ENCODE results near the gene NAA40. TPM values are rescaled to one million over a fixed set of nuclear protein-coding genes. Genes with fewer than 3 reads are reported as not detected.

NAA40 gene
- total RNA-seq, 2 donors from 2014 or later, result 16.6 to 19.3 TPM

DNA sequence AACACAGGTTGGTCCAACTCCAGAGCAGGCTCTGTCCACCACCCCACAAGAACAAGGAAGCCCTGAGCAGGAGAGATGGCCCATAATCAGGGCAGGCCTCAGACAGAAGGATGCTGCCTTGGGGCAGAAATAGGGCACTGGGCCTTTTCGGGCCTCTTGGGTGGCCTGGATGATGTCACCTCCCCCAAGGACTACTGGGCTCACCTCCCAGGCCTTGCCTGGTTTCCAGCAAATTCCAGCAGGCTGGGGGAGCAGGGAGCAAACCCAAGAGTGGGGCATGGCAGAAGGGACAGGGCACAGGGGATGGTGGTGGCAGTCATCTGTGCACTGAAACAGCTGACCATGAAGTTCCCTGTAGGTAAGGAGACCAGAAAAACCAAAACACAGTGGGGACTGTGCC is 5.3 kb upstream of the NAA40 start:
- ATAC-seq (no peak), DNase-seq (no peak)
- Mint-ChIP-seq H3K36me3 (ENCODE audit: low read depth) (no peaks in the 10 kb centered on the region), H3K27me3 (no peaks in the 10 kb centered on the region), H3K27ac (no peak overlapping the region), H3K4me3 (no peak overlapping the region), H3K4me1 (peaks cover 10% of the 10 kb centered on the region)
- H3K9me3 ChIP-seq (ENCODE audit: control insufficient read depth, low read length, poor library complexity, severe bottlenecking), result no peaks in the 10 kb centered on the region

DNA sequence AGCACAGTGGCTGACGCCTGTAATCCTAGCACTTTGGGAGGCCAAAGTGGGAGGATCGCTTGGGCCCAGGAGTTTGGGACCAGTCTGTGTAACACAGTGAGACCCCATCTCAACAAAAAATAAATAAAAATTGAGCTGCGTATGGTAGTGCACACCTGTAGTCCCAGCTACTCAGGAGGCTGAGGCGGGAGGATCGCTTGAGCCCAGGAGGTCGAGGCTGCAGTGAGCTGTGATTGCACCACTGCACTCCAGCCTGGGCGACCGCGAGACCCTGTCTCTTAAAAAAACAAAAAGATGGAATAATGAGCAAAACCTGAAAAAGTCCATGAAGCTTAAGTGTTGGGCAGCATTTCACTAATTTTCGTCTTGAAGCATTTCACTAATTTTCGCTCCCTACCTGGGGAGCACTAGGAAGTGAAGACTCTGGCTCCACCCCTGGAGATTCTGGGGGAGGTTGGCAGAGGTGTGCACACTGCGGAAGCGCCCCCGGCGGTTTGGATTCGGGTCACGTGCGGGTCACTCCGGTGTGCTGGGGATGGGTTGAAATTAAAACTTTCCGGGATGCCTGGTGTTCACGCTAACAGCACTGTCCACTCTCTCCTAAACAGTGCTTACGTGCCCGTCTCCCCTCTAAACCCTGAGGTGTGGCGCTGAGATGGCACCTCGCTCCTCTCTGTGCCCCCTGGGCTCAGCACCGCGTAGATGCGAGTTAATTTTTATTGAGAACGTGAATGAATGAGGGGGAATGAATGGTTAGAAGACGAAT is 906 bp upstream of the NAA40 start:
- Mint-ChIP-seq H3K27me3 (no peaks in the 10 kb centered on the region), H3K4me1 (peaks cover 22% of the 10 kb centered on the region), H3K36me3 (ENCODE audit: low read depth) (no peaks in the 10 kb centered on the region), H3K4me3 (peak overlapping the region; percentile 96), H3K27ac (peak overlapping the region; percentile 91)
- DNase-seq (no peak), ATAC-seq (peak; percentile 14)
- no peaks in the 10 kb centered on the region for H3K9me3 ChIP-seq (ENCODE audit: control insufficient read depth, low read length, poor library complexity, severe bottlenecking)

DNA sequence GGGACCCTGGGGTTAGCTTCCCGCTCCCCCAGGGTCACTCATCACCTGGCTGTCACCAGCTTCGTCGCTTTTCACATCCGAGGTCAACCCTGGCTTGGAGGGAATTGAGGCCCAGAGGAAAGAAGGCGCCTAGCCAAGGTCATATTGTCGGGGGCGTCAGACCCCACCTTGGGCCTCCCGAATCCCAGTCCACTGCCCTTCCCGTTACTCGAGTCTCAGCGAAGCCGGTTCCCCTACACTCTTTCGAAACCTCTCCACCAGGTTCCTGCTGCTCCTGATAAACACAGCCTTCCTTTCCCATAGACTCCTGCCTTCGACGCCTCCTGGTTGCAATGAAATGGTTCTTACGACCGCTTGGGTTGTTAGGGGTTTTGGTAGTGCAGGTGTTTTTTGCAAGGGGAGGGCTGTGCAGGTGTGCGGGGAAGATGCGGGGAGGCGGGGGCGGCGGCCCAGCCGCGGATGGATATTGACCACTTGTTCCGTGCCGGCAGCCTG is 642 bp downstream of the NAA40 start:
- no peaks in the 10 kb centered on the region for H3K36me3 Mint-ChIP-seq (ENCODE audit: low read depth)
- H3K9me3 ChIP-seq (ENCODE audit: control insufficient read depth, low read length, poor library complexity, severe bottlenecking), result no peaks in the 10 kb centered on the region
- H3K4me3 Mint-ChIP-seq, result peak overlapping the region; percentile 96
- peak overlapping the region; percentile 91 for H3K27ac Mint-ChIP-seq
- ATAC-seq (no peak), DNase-seq (no peak)
- no peaks in the 10 kb centered on the region for H3K27me3 Mint-ChIP-seq
- H3K4me1 Mint-ChIP-seq, result peaks cover 26% of the 10 kb centered on the region

DNA sequence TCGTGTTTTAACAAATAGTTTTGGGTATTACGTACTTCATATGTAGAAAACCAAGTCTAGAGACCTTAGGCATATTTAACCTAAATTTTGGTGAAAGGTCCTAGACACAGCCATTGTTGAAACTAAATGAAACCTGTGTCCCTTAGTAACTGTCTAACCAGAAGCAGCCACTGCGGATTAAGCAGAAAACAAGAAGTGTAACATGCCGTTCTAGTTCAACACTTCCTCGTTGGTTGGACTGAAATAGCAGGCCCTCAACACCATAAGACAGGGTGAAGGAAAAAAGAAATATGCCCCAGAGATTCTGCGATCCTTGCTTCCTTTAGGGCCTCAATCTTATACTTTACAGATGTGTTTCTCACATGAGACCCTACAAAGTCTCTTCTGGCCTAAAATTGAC is 2.0 kb downstream of the NAA40 start:
- Mint-ChIP-seq H3K4me1 (peaks cover 27% of the 10 kb centered on the region), H3K36me3 (ENCODE audit: low read depth) (no peaks in the 10 kb centered on the region), H3K27ac (peak overlapping the region; percentile 91), H3K4me3 (peak overlapping the region; percentile 28), H3K27me3 (no peaks in the 10 kb centered on the region)
- H3K9me3 ChIP-seq (ENCODE audit: control insufficient read depth, low read length, poor library complexity, severe bottlenecking), result no peaks in the 10 kb centered on the region
- DNase-seq (no peak), ATAC-seq (no peak)

DNA sequence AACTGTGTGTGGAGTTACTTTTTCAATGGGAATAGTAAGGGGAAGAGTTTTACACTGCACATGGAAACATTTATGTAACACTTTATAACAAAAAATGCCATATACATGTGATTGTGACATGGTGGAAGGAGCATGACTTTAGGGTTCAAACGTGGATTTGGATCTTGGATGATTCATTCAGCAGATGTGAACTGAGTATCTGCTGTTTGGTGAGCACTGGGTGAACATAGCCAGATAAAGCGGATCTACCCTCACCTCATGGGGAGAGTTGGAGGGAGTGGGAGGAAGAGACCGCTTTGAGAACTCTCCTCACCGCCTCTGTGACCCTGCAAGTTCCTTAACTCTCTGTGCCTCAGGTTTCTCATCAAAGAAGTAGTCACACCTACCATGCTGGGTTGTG is 3.1 kb downstream of the NAA40 start:
- no peak for DNase-seq
- H3K36me3 Mint-ChIP-seq (ENCODE audit: low read depth), result no peaks in the 10 kb centered on the region
- no peaks in the 10 kb centered on the region for H3K27me3 Mint-ChIP-seq
- ATAC-seq, result no peak
- no peaks in the 10 kb centered on the region for H3K9me3 ChIP-seq (ENCODE audit: control insufficient read depth, low read length, poor library complexity, severe bottlenecking)
- H3K27ac Mint-ChIP-seq, result peak overlapping the region; percentile 37
- H3K4me1 Mint-ChIP-seq, result peaks cover 29% of the 10 kb centered on the region
- no peak overlapping the region for H3K4me3 Mint-ChIP-seq

DNA sequence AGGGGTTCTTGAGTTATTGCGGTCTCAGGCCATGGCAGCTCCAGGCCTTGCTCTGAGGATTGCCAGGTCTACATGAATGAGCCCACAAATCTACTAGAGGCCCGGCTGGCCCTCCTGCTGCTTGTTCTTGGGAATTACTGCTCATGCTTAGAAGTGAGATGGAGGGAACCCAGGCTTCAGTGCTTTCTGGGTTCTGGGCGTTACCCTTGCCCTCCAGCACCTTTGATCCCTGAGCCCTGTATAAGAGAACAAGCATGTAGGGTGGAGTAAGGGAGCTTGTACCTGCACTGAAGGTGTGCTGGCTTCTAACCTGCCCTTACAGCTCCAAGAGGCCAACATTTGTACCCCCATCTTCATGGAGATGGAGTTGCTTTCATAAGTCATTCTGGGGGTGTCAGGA is 4.0 kb downstream of the NAA40 start:
- Mint-ChIP-seq H3K27me3 (no peaks in the 10 kb centered on the region), H3K4me1 (peaks cover 27% of the 10 kb centered on the region), H3K27ac (no peak overlapping the region), H3K36me3 (ENCODE audit: low read depth) (no peaks in the 10 kb centered on the region), H3K4me3 (no peak overlapping the region)
- no peak for ATAC-seq
- DNase-seq, result no peak
- H3K9me3 ChIP-seq (ENCODE audit: control insufficient read depth, low read length, poor library complexity, severe bottlenecking), result no peaks in the 10 kb centered on the region

DNA sequence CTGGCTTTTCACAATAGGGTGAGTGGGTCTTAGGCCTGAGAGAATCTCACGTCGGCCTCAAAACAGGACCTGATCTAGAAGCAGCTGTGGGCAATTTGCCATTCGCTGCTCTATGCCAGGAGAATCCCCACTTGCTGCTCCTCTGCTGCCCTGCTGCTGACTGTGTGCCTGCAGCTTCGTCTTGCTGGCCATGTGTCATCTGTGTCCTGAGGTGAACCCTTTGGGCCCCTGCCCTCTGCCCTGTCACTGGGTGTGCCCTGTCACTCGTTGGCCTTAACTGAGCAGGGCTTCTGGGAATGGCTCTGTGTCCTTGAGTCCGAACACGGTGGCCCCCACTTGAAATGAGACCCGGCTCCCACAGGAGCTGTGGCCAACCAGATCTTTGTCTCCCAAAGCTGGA is 6.2 kb downstream of the NAA40 start:
- Mint-ChIP-seq H3K27ac (no peak overlapping the region), H3K27me3 (no peaks in the 10 kb centered on the region), H3K4me3 (no peak overlapping the region), H3K36me3 (ENCODE audit: low read depth) (no peaks in the 10 kb centered on the region), H3K4me1 (peaks cover 15% of the 10 kb centered on the region)
- ATAC-seq (no peak), DNase-seq (no peak)
- H3K9me3 ChIP-seq (ENCODE audit: control insufficient read depth, low read length, poor library complexity, severe bottlenecking), result no peaks in the 10 kb centered on the region

DNA sequence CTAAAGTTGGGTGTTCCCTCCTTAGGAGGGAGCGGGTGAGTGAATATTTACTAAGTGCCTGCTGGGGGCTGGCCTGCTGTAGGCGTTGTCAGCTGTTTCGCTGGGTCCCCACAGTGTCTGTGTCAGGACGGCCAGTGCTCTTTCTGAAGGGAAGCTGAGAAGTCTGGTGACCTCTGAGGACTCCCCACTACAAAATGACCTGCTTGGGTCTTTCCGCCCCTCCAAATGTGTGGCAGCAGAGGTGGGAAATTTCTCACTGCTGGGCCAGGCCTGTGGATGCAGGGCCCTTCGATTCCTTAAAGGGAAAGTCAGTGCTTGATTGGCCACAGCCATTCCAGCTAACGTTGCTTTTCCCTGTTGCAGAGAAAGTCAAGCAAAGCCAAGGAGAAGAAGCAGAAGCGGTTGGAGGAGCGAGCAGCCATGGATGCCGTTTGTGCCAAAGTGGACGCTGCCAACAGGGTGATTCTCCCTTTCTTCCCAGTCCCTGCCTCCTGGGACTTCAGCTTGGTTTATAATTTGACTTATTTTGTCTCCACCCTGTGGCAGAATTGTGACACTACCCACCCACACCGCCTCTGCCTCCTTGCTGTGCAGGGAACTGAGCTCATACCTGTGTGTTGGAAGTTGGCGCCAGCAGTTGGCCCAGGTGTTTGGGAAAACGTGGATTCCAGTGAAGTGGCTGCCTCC is 6.8 kb downstream of the NAA40 start:
- Mint-ChIP-seq H3K36me3 (ENCODE audit: low read depth) (no peaks in the 10 kb centered on the region), H3K27me3 (no peaks in the 10 kb centered on the region), H3K4me3 (no peak overlapping the region), H3K27ac (no peak overlapping the region), H3K4me1 (peaks cover 10% of the 10 kb centered on the region)
- DNase-seq, result peak in 2 of 3 donors; percentile 22 to 28
- ATAC-seq, result peak; percentile 81
- no peaks in the 10 kb centered on the region for H3K9me3 ChIP-seq (ENCODE audit: control insufficient read depth, low read length, poor library complexity, severe bottlenecking)

DNA sequence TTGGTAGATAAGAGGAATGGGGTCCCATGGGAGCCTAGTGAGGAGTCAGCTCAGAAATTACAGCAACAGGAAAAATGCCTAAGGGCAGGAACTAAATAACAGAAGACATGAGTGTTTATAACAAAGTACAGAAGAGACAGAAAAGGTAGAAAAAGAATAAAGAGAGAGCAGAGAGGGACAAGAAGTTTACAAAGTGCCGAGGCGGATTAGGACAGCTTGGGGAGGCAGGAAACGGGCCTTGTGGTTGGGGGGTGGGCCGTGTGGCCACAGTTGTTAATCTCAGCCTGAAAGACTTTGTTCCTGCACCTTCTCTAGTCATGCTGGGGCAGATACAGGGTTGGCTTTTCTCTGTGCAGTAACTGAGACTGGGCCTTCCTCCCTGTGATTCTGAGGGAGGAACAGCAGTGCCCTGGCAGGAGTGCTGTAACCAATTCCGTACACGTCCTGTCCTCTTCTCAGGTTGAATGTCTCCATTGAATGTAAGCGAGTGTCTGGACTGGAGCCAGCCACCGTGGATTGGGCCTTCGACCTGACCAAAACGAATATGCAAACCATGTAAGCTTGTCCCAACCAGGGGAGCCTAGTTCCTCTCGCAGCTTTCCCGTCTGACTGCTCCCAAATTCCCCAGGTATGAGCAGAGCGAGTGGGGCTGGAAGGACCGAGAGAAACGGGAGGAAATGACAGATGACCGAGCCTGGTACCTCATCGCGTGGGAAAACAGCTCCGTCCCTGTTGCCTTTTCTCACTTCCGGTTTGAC is 13.2 kb downstream of the NAA40 start:
- H3K27ac Mint-ChIP-seq, result peak overlapping the region; percentile 81
- H3K27me3 Mint-ChIP-seq, result no peaks in the 10 kb centered on the region
- peaks cover 14% of the 10 kb centered on the region for H3K4me1 Mint-ChIP-seq
- H3K36me3 Mint-ChIP-seq (ENCODE audit: low read depth), result peaks cover 5% of the 10 kb centered on the region
- no peaks in the 10 kb centered on the region for H3K9me3 ChIP-seq (ENCODE audit: control insufficient read depth, low read length, poor library complexity, severe bottlenecking)
- DNase-seq (no peak), ATAC-seq (peak; percentile 54)
- H3K4me3 Mint-ChIP-seq, result peak overlapping the region; percentile 80

DNA sequence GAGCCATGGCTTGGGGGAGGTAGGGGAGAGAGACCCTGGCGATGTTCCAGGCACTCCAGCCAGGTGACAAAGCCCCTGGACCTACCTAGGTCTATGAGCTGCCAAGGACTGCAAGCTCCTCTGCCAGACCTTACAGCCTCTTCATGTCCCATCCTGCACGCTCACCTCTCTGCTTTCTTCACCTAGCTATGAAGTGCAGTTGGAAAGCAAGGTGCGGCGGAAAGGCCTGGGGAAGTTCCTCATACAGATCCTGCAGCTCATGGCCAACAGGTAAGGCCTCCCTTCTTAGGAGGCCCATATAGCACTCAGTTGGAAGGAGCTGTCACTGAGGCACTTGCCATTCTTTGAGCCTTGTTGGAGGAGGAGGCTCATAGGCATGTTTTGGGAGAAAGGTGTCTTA is 13.8 kb downstream of the NAA40 start:
- no peak for DNase-seq
- no peak for ATAC-seq
- H3K27ac Mint-ChIP-seq, result peak overlapping the region; percentile 21
- peak overlapping the region; percentile 80 for H3K4me3 Mint-ChIP-seq
- H3K9me3 ChIP-seq (ENCODE audit: control insufficient read depth, low read length, poor library complexity, severe bottlenecking), result no peaks in the 10 kb centered on the region
- peaks cover 14% of the 10 kb centered on the region for H3K4me1 Mint-ChIP-seq
- H3K27me3 Mint-ChIP-seq, result no peaks in the 10 kb centered on the region
- H3K36me3 Mint-ChIP-seq (ENCODE audit: low read depth), result peaks cover 5% of the 10 kb centered on the region

DNA sequence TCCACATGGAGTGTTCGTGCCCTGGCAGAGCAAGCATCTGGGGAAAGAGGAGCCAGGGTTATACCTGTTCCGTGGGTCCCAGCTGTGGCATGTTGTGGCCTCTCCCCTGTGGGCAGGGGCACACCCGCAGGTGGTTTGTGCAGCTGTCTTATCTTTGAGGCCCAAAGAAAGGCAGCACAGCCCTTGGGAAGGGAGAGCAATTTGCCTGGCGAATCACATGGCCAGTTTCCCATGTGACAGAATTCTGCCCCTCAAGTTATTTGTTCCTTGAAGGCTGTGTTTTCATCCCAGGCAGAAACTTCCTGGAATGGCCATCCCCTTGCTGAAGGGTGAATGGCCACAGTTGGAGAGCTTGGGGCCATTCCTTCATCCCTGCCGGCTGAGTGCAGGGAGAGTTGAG is 19.2 kb downstream of the NAA40 start:
- ATAC-seq (no peak), DNase-seq (no peak)
- Mint-ChIP-seq H3K4me3 (no peak overlapping the region), H3K27ac (no peak overlapping the region), H3K4me1 (peaks cover 12% of the 10 kb centered on the region), H3K27me3 (no peaks in the 10 kb centered on the region), H3K36me3 (ENCODE audit: low read depth) (peaks cover 5% of the 10 kb centered on the region)
- H3K9me3 ChIP-seq (ENCODE audit: control insufficient read depth, low read length, poor library complexity, severe bottlenecking), result no peaks in the 10 kb centered on the region

DNA sequence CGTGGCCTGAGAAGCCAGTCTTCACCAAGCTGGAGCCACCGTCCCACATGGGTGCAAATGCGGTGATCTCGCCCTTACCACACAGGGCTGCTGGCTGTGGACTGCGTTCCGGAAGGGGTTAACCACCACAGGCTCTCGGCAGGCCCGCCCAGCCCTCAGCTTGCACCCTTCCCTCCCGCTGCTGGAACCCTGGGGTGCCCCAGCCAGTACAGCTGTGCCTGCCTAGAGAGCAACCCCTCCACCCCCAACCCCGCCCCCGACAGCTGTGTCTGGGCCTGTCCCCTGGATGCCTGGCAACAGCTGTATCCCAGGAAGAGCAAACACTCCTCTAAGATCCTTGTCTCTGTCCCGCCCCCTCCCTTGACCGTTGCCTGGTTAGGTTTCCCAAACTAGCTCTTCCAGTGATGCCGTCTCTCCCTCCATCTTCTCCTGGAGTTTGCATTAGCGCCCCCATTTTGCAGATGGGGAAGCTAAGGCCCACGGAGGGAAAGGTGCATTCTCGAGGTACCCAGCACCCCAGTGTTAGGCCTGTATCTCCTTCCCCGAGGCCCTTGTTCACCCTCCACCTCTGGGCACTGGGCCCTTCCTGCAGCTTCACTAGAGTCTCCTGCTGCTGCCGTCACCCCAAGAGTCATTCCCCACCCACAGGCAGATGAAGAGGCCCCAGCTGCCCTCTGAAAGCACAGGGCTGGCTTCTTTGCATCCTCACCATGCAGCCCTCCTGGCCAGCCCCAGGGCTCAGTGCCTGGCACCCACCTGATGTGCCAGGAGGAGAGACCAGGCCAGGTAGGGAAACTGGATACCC is 23.0 kb downstream of the NAA40 start:
- H3K27ac Mint-ChIP-seq, result peak overlapping the region; percentile 60
- no peaks in the 10 kb centered on the region for H3K27me3 Mint-ChIP-seq
- peak; percentile 65 for ATAC-seq
- H3K36me3 Mint-ChIP-seq (ENCODE audit: low read depth), result no peaks in the 10 kb centered on the region
- peaks cover 10% of the 10 kb centered on the region for H3K4me1 Mint-ChIP-seq
- H3K4me3 Mint-ChIP-seq, result peak overlapping the region; percentile 80
- H3K9me3 ChIP-seq (ENCODE audit: control insufficient read depth, low read length, poor library complexity, severe bottlenecking), result no peaks in the 10 kb centered on the region
- DNase-seq, result no peak
